Endothelial cell of umbilical vein (primary cell): ENCODE results near the gene SLC22A6.

Experiments used
- EZH2 ChIP-seq: IDR thresholded peaks from 2 replicates; pipeline ENCODE4 v1.6.1; 2012; ENCODE audit warnings: borderline replicate concordance, low read depth, mild to moderate bottlenecking, moderate library complexity, low read length, inconsistent platforms; ENCODE audit not compliant: severe bottlenecking
- TF ChIP-seq, protein P1 (sequence below), 2 donors: IDR thresholded peaks; 1 replicate in 1 of 2; 2 replicates in 1 of 2; pipeline ENCODE4 v1.5.1; 2011; ENCODE audit warnings: low read length in 2 of 2, mild to moderate bottlenecking in 2 of 2, moderate library complexity in 2 of 2, control low read depth in 1 of 2, inconsistent platforms in 1 of 2, low read depth in 1 of 2; ENCODE audit not compliant: insufficient read depth in 1 of 2; ENCODE audit errors: extremely low read depth in 1 of 2

DNA sequence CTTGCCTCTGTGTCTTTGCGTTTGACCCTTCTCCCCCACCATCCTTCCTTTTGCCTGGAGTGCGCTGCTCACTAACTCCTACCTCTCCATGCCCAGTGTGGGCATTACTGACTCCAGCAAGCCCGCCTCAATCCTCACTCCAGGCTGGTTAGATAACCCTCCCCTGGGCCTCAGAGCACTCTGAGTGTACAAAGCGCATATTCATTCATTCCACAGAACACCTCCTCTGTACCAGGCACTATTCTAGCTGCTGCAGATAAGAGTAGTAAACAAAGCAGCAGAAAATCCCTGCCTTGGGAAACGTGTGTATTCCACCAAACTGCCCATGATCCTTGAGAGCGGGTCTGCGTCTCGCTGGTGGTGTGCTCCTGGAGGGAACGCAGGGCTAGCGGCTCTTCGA is 27.7 kb upstream of the SLC22A6 start:
- TF ChIP-seq, protein P1, sequence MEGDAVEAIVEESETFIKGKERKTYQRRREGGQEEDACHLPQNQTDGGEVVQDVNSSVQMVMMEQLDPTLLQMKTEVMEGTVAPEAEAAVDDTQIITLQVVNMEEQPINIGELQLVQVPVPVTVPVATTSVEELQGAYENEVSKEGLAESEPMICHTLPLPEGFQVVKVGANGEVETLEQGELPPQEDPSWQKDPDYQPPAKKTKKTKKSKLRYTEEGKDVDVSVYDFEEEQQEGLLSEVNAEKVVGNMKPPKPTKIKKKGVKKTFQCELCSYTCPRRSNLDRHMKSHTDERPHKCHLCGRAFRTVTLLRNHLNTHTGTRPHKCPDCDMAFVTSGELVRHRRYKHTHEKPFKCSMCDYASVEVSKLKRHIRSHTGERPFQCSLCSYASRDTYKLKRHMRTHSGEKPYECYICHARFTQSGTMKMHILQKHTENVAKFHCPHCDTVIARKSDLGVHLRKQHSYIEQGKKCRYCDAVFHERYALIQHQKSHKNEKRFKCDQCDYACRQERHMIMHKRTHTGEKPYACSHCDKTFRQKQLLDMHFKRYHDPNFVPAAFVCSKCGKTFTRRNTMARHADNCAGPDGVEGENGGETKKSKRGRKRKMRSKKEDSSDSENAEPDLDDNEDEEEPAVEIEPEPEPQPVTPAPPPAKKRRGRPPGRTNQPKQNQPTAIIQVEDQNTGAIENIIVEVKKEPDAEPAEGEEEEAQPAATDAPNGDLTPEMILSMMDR (IDR thresholded peaks at IDR 0.05; ENCODE audit: extremely low read depth in 1 of 2, insufficient read depth in 1 of 2, low read depth in 1 of 2, low read length in 2 of 2): no peak
- no peak for TF ChIP-seq EZH2
